ENCODE data around the gene CYP2F1.
"Not testable (repeated sequence)": the region's sequence is repeated elsewhere in the genome, so short reads cannot be mapped to it uniquely, and the experiment has no call there.

CYP2F1 gene

GRCh38 chr19:41114132-41114531, at the start of gene CYP2F1:
Gene CYP2F1 (plus strand): TSS chr19:41114432. CDS start chr19:41116189, 1,757 bp downstream.
- DNase-seq (ENCODE audit: low read depth): no peak

DNA sequence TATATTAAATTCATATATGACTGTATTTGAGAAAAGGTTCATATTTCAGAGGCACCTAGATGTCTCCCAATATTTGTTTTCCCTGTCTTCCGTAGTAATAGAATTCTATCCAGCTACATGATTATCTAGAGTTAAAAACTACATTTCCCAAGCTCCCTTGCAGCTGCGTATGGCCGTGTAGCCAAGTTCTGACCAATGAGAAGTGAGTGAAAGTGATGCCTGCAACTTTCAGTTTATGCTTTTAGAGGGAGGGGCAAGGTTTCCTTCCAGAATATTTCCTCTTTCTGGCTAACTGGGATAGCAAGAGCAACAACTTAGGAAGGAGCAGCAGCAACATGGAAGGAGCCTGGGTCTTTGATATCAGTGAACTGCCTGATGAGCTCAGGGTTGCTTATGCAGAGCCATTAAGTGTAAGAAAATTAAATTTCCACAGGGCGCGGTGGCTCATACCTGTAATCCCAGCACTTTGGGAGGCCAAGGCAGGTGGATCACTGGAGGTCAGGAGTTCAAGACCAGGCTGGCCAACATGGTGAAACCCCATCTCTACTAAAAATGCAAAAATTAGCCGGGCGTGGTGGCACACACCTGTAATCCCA, 49.2 kb upstream of the CYP2F1 start:
- no peak for DNase-seq (ENCODE audit: low read depth)

DNA sequence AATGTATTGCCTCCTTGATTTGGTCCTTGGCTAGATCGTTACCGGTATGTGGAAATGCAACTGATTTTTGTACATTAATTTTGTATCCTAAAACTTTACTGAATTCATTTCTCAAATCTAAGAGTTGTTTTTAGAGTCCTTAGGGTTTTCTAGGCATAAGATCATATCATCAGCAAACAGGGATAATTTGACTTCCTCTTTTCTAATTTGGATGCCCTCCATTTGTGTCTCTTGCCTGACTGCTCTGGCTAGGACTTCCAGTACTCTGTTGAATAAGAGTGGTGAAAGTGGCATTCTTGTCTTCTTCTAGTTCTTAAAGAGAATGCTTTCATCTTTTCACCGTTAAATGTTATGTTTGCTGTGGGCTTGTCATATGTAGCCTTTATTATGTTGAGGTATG, 37.9 kb upstream of the CYP2F1 start:
- no peak for DNase-seq (ENCODE audit: low read depth)

DNA sequence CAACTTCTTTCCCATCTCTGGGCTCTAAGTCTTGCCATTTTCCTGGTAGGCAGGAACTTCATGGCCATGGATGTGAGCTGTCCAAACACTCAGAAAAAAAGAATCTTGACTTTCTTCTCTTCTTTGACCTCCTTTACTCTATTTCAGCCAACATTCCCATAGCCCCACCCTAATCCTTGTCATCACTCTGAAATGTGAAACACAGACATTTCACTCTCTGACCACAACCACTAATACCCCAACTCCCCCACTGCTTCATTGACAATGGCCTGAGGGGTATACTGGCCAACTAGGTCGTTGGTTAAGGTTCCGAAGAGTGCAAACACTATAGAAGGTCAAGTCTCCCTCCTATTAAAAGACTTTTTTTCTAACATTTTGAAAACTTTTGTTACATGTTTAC, 30.7 kb upstream of the CYP2F1 start:
- DNase-seq (ENCODE audit: low read depth): no peak

DNA sequence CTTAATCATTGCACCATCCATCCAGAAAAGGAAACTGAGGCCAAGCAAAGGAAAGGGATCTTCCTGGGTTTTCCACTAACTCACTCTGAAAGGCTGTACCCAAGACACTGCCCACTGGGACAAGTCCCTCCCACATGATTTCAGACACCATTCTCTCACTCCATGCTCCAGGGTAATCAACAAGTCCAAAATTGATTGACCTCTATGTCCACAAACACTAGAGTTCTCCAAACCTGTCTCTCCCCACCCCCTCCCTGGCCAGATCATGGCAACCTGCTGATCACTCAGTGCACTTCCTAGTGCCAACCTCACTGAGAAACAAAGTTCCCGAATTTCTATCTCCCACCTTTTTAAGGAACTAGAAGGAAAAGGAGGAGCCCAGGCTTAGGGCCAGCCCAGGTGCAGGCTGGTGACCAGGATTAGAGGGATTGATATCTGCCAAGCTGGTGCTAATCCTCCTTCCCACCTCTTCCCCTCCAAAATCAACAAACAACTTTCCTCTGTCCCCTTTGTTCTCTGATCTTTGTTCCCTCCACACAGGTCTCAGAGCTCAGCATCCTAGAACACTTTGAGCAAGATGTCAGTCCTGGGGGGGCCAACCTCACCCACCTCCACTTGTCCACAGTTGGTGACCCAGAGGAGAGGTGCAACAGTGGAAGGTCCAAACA, 28.4 kb upstream of the CYP2F1 start:
- no peak for DNase-seq (ENCODE audit: low read depth)

- DNase-seq (ENCODE audit: low read depth): no peak
Observed at GRCh38 chr19:41088151-41088550, 26.1 kb upstream of the CYP2F1 start, which contains the start of gene CYP2A13. Gene CYP2A13 (plus strand): TSS chr19:41088451. CDS start chr19:41088472, 21 bp downstream.

- DNase-seq (ENCODE audit: low read depth): no peak
Observed at GRCh38 chr19:41089959-41090358, 24.3 kb upstream of the CYP2F1 start.

DNA sequence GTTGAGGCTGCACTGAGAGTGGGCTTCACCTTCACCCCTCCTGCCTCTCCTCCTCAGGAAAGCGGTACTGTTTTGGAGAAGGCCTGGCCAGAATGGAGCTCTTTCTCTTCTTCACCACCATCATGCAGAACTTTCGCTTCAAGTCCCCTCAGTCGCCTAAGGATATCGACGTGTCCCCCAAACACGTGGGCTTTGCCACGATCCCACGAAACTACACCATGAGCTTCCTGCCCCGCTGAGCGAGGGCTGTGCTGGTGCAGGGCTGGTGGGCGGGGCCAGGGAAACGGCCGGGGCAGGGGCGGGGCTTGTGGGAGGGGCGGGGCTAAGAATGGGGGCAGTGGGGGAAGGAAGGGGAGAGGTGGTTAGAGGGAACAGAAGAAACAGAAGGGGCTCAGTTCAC, 18.5 kb upstream of the CYP2F1 start:
- no peak for DNase-seq (ENCODE audit: low read depth)

- DNase-seq (ENCODE audit: low read depth): no peak
Observed at GRCh38 chr19:41096353-41096752, 17.9 kb upstream of the CYP2F1 start.

DNA sequence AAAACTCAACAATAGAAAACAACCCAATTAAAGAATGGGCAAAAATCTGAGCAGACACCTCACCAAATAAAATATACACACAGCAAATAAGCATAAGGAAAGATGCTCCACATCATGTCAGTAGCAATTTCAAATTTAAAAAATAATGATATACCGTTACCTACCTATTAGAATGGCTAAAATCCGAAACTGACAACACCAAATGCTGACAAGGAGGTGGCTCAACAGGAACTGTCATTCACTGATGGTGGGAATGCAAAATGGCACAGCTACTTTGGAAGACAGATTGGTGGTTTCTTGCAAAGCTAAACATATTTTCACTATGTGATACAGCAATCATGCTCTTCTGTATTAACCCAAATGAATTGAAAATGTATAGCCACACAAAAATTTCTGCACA, 16.9 kb upstream of the CYP2F1 start:
- no peak for DNase-seq (ENCODE audit: low read depth)

DNA sequence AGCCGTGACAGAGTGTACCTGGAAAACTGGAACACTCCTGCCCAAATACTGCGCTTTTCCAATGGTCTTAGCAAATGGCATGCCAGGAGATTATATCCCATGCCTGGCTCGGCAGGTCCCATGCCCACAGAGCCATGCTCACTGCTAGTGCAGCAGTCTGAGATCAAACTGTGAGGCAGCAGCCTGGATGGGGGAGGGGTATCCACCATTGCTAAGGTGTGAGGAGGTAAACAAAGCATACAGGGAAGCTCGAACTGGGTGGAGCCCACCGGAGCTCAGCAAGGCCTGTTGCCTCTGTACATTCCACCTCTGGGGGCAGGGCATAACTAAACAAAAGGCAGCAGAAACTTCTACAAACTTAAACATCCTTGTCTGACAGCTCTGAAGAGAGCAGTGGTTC, 15.5 kb upstream of the CYP2F1 start:
- DNase-seq (ENCODE audit: low read depth): no peak

- DNase-seq (ENCODE audit: low read depth): not testable (repeated sequence)
Observed at GRCh38 chr19:41102210-41102609, 12.0 kb upstream of the CYP2F1 start.

DNA sequence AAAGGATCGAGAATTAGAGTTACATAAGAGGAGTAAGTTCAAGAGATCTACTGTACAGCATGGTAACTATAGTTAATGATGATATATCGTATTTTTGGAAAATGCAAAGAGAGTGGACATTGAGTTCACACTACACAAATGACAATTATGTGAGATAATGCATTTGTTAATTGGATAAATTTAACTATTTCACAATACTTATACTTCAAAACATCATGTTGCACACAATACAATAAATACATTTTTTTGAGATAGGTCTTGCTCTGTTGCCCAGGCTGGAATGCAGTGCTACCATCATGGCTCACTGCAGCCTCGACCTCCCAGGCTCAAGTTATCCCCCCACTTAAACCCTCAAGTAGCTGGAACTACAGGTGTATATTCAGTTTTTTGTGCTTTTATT, 8.1 kb upstream of the CYP2F1 start:
- no peak for DNase-seq (ENCODE audit: low read depth)

GRCh38 chr19:41111296-41111695, 2.9 kb upstream of the CYP2F1 start:
- DNase-seq (ENCODE audit: low read depth): no peak

DNA sequence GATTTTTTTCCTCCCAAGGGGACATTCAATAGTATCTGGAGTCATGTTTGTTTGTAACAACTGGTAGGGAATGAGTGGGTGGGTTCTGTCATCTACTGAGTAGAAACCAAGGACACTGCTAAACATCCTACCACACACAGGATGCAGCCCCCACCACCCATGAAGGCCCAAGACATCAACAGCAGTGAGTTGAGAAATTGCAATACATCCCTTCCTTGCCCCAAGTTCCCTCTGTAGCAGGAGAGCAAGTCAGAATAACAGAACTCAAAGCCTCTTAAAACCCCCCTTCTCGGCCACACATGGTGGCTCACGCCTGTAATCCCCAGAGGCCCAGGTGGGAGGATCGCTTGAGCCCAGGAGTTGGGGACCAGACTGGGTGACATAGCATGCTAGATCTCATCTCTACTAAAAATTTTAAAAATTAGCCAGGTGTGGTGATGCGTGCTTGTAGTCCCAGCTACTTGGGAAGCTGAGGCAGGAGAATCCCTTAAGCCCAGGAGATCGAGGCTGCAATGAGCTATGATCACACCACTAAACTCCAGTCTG, 2.4 kb upstream of the CYP2F1 start:
- DNase-seq (ENCODE audit: low read depth): no peak

GRCh38 chr19:41112728-41113290, 1.4 kb upstream of the CYP2F1 start:
- no peak for DNase-seq (ENCODE audit: low read depth)

- DNase-seq (ENCODE audit: low read depth): no peak
Observed at GRCh38 chr19:41116261-41116660, 2.0 kb downstream of the CYP2F1 start.

- DNase-seq (ENCODE audit: low read depth): not testable (repeated sequence)
Observed at GRCh38 chr19:41120929-41121911, 7.0 kb downstream of the CYP2F1 start.

GRCh38 chr19:41122846-41123245, 8.6 kb downstream of the CYP2F1 start:
- not testable (repeated sequence) for DNase-seq (ENCODE audit: low read depth)

DNA sequence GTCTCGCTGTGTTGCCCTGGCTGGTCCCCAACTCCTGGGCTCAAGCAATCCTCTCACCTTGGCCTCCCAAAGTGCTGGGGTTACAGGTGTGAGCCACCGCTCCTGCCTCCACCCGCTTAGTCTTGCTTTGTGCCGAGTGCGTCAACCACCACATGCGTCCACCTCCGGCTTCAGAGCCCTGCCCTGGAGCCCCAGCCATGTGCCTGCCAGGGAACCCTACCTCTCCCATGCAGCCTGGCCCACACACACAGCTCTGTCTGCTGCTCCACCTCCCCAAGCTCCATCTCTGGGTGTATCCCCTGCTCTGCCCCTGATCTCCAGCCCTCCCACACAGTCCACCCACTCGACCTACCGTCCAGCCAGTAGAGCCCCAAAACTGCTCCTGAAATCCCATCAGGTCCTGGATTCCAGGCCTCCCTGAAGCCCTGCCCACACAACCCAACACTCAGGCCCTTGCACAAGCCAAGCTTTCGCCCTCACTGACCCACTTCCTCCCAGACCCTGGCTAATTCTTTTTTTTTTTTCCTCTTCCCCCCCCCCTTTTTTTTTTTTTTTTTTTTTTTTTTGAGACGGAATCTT, 9.6 kb downstream of the CYP2F1 start:
- no peak for DNase-seq (ENCODE audit: low read depth)

DNA sequence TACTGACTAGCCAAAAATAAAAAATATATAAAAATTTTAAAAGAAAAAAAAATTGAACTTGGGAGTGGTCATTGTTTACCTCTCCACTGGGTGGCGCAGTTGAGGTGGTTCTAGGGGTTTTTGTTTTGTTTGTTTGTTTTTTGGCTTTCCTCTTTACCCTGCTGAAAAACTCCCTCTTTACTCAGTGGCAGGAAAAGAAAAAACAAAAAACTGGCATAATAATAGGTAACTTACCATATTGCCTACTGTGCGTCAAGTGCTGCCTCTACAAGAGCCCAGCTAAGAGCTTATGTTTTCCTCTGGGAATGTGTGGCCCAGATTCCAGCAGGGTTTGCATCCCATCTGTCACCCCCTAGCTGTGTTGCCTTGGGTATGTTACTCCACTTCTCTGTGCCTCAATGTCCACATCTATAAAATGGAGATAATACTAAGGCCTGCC, 12.6 kb downstream of the CYP2F1 start:
- not testable (repeated sequence) for DNase-seq (ENCODE audit: low read depth)

- DNase-seq (ENCODE audit: low read depth): not testable (repeated sequence)
Observed at GRCh38 chr19:41127362-41127761, 13.1 kb downstream of the CYP2F1 start.

Measured in stimulated activated CD8-positive, alpha-beta memory T cell treated with anti-CD3 and anti-CD28 coated beads, Interleukin-7, amount 100 ng/mL, for 24 hours (primary cell).